ENCODE data around the gene IGLL1. TPM values are rescaled to one million over a fixed set of nuclear protein-coding genes. Genes with fewer than 3 reads are reported as not detected.
"Not testable (repeated sequence)": the region's sequence is repeated elsewhere in the genome, so short reads cannot be mapped to it uniquely, and the experiment has no call there.

The IGLL1 gene
- total RNA-seq, 4 donors from 2014 or later, result not detected

GRCh38 chr22:23606204-23607131 is 26.4 kb upstream of the IGLL1 start:
- Histone ChIP-seq H3K9me3 (no peaks in the 10 kb centered on the region), H3K27me3 (no peaks in the 10 kb centered on the region), H3K36me3 (no peaks in the 10 kb centered on the region), H3K4me3 (no peak overlapping the region), H3K27ac (no peak overlapping the region), H3K4me1 (no peaks in the 10 kb centered on the region)
- DNase-seq (ENCODE audit: low spot score in 2 of 2), result no peak
- TF ChIP-seq POLR2AphosphoS5 (IDR thresholded peaks at IDR 0.05) (no peak), CTCF (IDR thresholded peaks at IDR 0.05) (no peak), POLR2A (IDR thresholded peaks at IDR 0.05) (no peak), EP300 (IDR thresholded peaks at IDR 0.05) (no peak)
- WGBS, result 83% methylated on average over 13 of the region's 20 CpGs

- DNase-seq (ENCODE audit: low spot score in 2 of 2), result no peak
- Histone ChIP-seq H3K9me3 (no peaks in the 10 kb centered on the region), H3K36me3 (no peaks in the 10 kb centered on the region), H3K4me3 (no peak overlapping the region), H3K27ac (no peak overlapping the region), H3K27me3 (no peaks in the 10 kb centered on the region), H3K4me1 (no peaks in the 10 kb centered on the region)
- WGBS, result 79% methylated on average over 8 of the region's 8 CpGs
- TF ChIP-seq POLR2AphosphoS5 (IDR thresholded peaks at IDR 0.05) (no peak), EP300 (IDR thresholded peaks at IDR 0.05) (no peak), POLR2A (IDR thresholded peaks at IDR 0.05) (no peak)
These were observed 25.0 kb upstream of the IGLL1 start for GRCh38 chr22:23604939-23605712.

- WGBS, result 86% methylated on average over 7 of the region's 7 CpGs
- no peak for DNase-seq (ENCODE audit: low spot score in 2 of 2)
These were observed 23.2 kb upstream of the IGLL1 start for GRCh38 chr22:23603266-23603665.

GRCh38 chr22:23598805-23599518 is 18.9 kb upstream of the IGLL1 start:
- Histone ChIP-seq H3K36me3 (no peaks in the 10 kb centered on the region), H3K27ac (no peak overlapping the region), H3K4me3 (no peak overlapping the region), H3K4me1 (no peaks in the 10 kb centered on the region), H3K27me3 (no peaks in the 10 kb centered on the region), H3K9me3 (no peaks in the 10 kb centered on the region)
- WGBS, result 80% methylated on average over 9 of the region's 9 CpGs
- TF ChIP-seq POLR2AphosphoS5 (IDR thresholded peaks at IDR 0.05), result no peak
- no peak for TF ChIP-seq CTCF (IDR thresholded peaks at IDR 0.05)
- TF ChIP-seq POLR2A (IDR thresholded peaks at IDR 0.05), result no peak
- no peak for TF ChIP-seq EP300 (IDR thresholded peaks at IDR 0.05)
- DNase-seq (ENCODE audit: low spot score in 2 of 2), result no peak

More at GRCh38 chr22:23603266-23603665, 23.2 kb upstream of the IGLL1 start:
- H3K36me3 ChIP-seq, result no peaks in the 10 kb centered on the region
- H3K27me3 ChIP-seq, result no peaks in the 10 kb centered on the region
- TF ChIP-seq POLR2AphosphoS5 (IDR thresholded peaks at IDR 0.05) (no peak), CTCF (IDR thresholded peaks at IDR 0.05) (no peak), POLR2A (IDR thresholded peaks at IDR 0.05) (no peak), EP300 (IDR thresholded peaks at IDR 0.05) (no peak)
- no peaks in the 10 kb centered on the region for H3K9me3 ChIP-seq
- H3K4me1 ChIP-seq, result no peaks in the 10 kb centered on the region
- no peak overlapping the region for H3K27ac ChIP-seq
- no peak overlapping the region for H3K4me3 ChIP-seq

GRCh38 chr22:23597576-23598268 is 17.6 kb upstream of the IGLL1 start:
- 84% methylated on average over 2 of the region's 7 CpGs for WGBS
- not testable (repeated sequence) for H3K4me3 ChIP-seq, H3K27me3 ChIP-seq

GRCh38 chr22:23595904-23596303 is 15.8 kb upstream of the IGLL1 start:
- WGBS, result 47% methylated on average over 6 of the region's 6 CpGs
- H3K27ac ChIP-seq, result not testable (repeated sequence)

More at GRCh38 chr22:23597576-23598268, 17.6 kb upstream of the IGLL1 start:
- DNase-seq (ENCODE audit: low spot score in 2 of 2); H3K9me3 ChIP-seq; H3K4me1 ChIP-seq; H3K36me3 ChIP-seq; H3K27ac ChIP-seq: not testable (repeated sequence)

More at GRCh38 chr22:23595904-23596303, 15.8 kb upstream of the IGLL1 start:
- not testable (repeated sequence) for H3K36me3 ChIP-seq; DNase-seq (ENCODE audit: low spot score in 2 of 2); H3K4me1 ChIP-seq; H3K9me3 ChIP-seq; H3K27me3 ChIP-seq; H3K4me3 ChIP-seq
